Loucy (cell line): Measurements from ENCODE around the gene GALNT5.

Experiments
- H2AFZ ChIP-seq: fragments of 200-600 bp; sonication (generic); 2 replicates; pipeline ENCODE4 v1.6.0; 2016; ENCODE audit warnings: antibody characterized with exemption, mild to moderate bottlenecking, low read length, moderate library complexity
- H3F3A ChIP-seq: fragments of 200-600 bp; 2 replicates; pipeline ENCODE4 v1.6.0; 2016; ENCODE audit warnings: antibody characterized with exemption, low read depth, mild to moderate bottlenecking
- H3K27me3 ChIP-seq: fragments of 200-600 bp; sonication (generic); 2 replicates; pipeline ENCODE4 v1.6.1; 2014; ENCODE audit warnings: low read length, mild to moderate bottlenecking; ENCODE audit not compliant: insufficient read depth, poor library complexity, severe bottlenecking
- H3K36me3 ChIP-seq: fragments of 200-600 bp; sonication (generic); 2 replicates; pipeline ENCODE4 v1.6.1; 2016; ENCODE audit warnings: low read length; ENCODE audit not compliant: insufficient read depth
- H3K4me1 ChIP-seq: fragments of 200-600 bp; sonication (generic); 2 replicates; pipeline ENCODE4 v1.5.1; 2014; ENCODE audit warnings: low read length, mild to moderate bottlenecking; ENCODE audit not compliant: insufficient read depth, poor library complexity, severe bottlenecking
- H3K4me2 ChIP-seq: fragments of 200-600 bp; sonication (generic); 2 replicates; pipeline ENCODE4 v1.6.0; 2014; ENCODE audit warnings: antibody characterized with exemption, low read length, low read depth, mild to moderate bottlenecking; ENCODE audit not compliant: poor library complexity, severe bottlenecking
- H3K4me3 ChIP-seq: fragments of 200-600 bp; sonication (generic); 2 replicates; pipeline ENCODE4 v1.5.1; 2014; ENCODE audit warnings: low read length, mild to moderate bottlenecking, mixed read lengths; ENCODE audit not compliant: poor library complexity, severe bottlenecking
- H3K79me2 ChIP-seq: fragments of 200-600 bp; sonication (generic); 2 replicates; pipeline ENCODE4 v1.6.1; 2014; ENCODE audit warnings: low read length; ENCODE audit not compliant: insufficient read depth
- H3K9ac ChIP-seq: fragments of 200-600 bp; sonication (generic); 2 replicates; pipeline ENCODE4 v1.6.0; 2014; ENCODE audit warnings: mild to moderate bottlenecking, low read depth, low read length, moderate library complexity; ENCODE audit not compliant: poor library complexity, severe bottlenecking
- H3K9me2 ChIP-seq: fragments of 200-600 bp; sonication (generic); replicated peaks from 2 replicates; pipeline ENCODE4 v1.6.1; 2016; ENCODE audit warnings: low read depth, low read length, mixed read lengths
- H3K9me3 ChIP-seq: fragments of 200-600 bp; sonication (generic); 2 replicates; pipeline ENCODE4 v1.6.1; 2014; ENCODE audit warnings: mild to moderate bottlenecking, antibody characterized with exemption, low read length, low read depth; ENCODE audit not compliant: insufficient read depth
- H4K20me1 ChIP-seq: fragments of 200-600 bp; sonication (generic); 2 replicates; pipeline ENCODE4 v1.6.0; 2014; ENCODE audit warnings: antibody characterized with exemption, low read length, mild to moderate bottlenecking; ENCODE audit not compliant: insufficient read depth, poor library complexity, severe bottlenecking
- CTCF ChIP-seq: fragments of 200-600 bp; sonication (generic); conservative IDR thresholded peaks from 2 replicates; pipeline ENCODE4 v1.5.1; 2014; ENCODE audit warnings: mild to moderate bottlenecking, antibody characterized with exemption, low read length
- EZH2phosphoT487 ChIP-seq: fragments of 200-600 bp; IDR thresholded peaks from 2 replicates; pipeline ENCODE4 v1.6.1; 2018; ENCODE audit warnings: antibody characterized with exemption, mild to moderate bottlenecking, moderate library complexity, borderline replicate concordance

The GALNT5 gene

GRCh38 chr2:157233506-157233905 lies 24.0 kb upstream of the GALNT5 start:
- Histone ChIP-seq H3K9me2 (0 out of 2 replicates have a peak, but pooled peaks cover 3% of the 10 kb centered on the region), H2AFZ (no peak overlapping the region), H3K9ac (no peak overlapping the region), H3K27me3 (no peaks in the 10 kb centered on the region), H3K4me2 (no peak overlapping the region), H3K36me3 (no peaks in the 10 kb centered on the region), H3K9me3 (no peaks in the 10 kb centered on the region), H3F3A (no peaks in the 10 kb centered on the region), H3K79me2 (no peaks in the 10 kb centered on the region), H3K4me1 (no peaks in the 10 kb centered on the region), H4K20me1 (no peaks in the 10 kb centered on the region), H3K4me3 (no peak overlapping the region)
- TF ChIP-seq EZH2phosphoT487 = no peak
- no peak for TF ChIP-seq CTCF

- Histone ChIP-seq H3K4me2 (no peak overlapping the region), H3K4me3 (no peak overlapping the region), H3K9ac (no peak overlapping the region), H4K20me1 (no peaks in the 10 kb centered on the region), H3K9me2 (0 out of 2 replicates have a peak, but pooled peaks cover 3% of the 10 kb centered on the region), H3K4me1 (no peaks in the 10 kb centered on the region), H3K79me2 (no peaks in the 10 kb centered on the region), H3F3A (no peaks in the 10 kb centered on the region), H3K36me3 (no peaks in the 10 kb centered on the region), H2AFZ (no peak overlapping the region), H3K27me3 (no peaks in the 10 kb centered on the region), H3K9me3 (no peaks in the 10 kb centered on the region)
- TF ChIP-seq CTCF (no peak), EZH2phosphoT487 (no peak)
Observed at GRCh38 chr2:157236404-157236803, 21.1 kb upstream of the GALNT5 start.

- TF ChIP-seq CTCF = no peak
- no peak for TF ChIP-seq EZH2phosphoT487
- Histone ChIP-seq H3K79me2 (no peaks in the 10 kb centered on the region), H3K4me1 (no peaks in the 10 kb centered on the region), H3K9me3 (no peaks in the 10 kb centered on the region), H4K20me1 (no peaks in the 10 kb centered on the region), H3K27me3 (no peaks in the 10 kb centered on the region), H3K4me3 (no peak overlapping the region), H2AFZ (no peak overlapping the region), H3K36me3 (no peaks in the 10 kb centered on the region), H3K9ac (no peak overlapping the region), H3K9me2 (no peaks in the 10 kb centered on the region), H3K4me2 (no peak overlapping the region), H3F3A (no peaks in the 10 kb centered on the region)
Observed at GRCh38 chr2:157238296-157238695, 19.2 kb upstream of the GALNT5 start.
